H1 (cell line): Measurements from ENCODE around the gene LTO1. TPM values are rescaled to one million over a fixed set of nuclear protein-coding genes. Genes with fewer than 3 reads are reported as not detected.

Source experiments
- CTCF ChIA-PET: fragments of 300-600 bp; sonication (Branson Sonifier 250); formaldehyde crosslinking; loops from one replicate; lab custom pipeline; 2021; ENCODE audit not compliant: partially characterized antibody; lab: Charles Lee
- POLR2A ChIA-PET: fragments of 300-600 bp; sonication (Branson Sonifier 250); formaldehyde crosslinking; loops from one replicate; lab custom pipeline; 2021; ENCODE audit warnings: inconsistent platforms; ENCODE audit not compliant: partially characterized antibody; lab: Charles Lee
- DNase-seq, 2 experiments: peaks; one replicate each; pipeline versions ENCODE4 v3.0.0 to v3.0.0-alpha.2; 2010 to 2022; ENCODE audit warnings: low spot score in 2 of 2, low read depth in 1 of 2, mixed read lengths in 1 of 2
- FAIRE-seq: peaks from 2 replicates; lab custom pipeline; 2011; peaks lifted over from hg19 to GRCh38; lab: Jason Lieb, UNC
- H2AFZ ChIP-seq: 2 replicates; pipeline ENCODE4 v1.8.1; 2012; ENCODE audit warnings: low read length, inconsistent platforms
- H2AK5ac ChIP-seq: 2 replicates; pipeline ENCODE4 v1.6.1; 2013; ENCODE audit warnings: low read depth, low read length
- H2BK120ac ChIP-seq: replicated peaks from 2 replicates; pipeline ENCODE3; 2013; ENCODE audit warnings: low read depth, low read length, inconsistent platforms
- H2BK12ac ChIP-seq: 2 replicates; pipeline ENCODE4 v1.6.1; 2013; ENCODE audit warnings: low read depth, low read length
- H2BK15ac ChIP-seq: 2 replicates; pipeline ENCODE4 v1.6.1; 2013; ENCODE audit warnings: low read length
- H2BK20ac ChIP-seq: 2 replicates; pipeline ENCODE4 v1.6.1; 2013; ENCODE audit warnings: low read length
- H2BK5ac ChIP-seq: 2 replicates; pipeline ENCODE4 v1.6.1; 2013; ENCODE audit warnings: low read depth, low read length
- H3K14ac ChIP-seq: 2 replicates; pipeline ENCODE4 v1.6.1; 2013; ENCODE audit warnings: inconsistent platforms; ENCODE audit not compliant: insufficient read length
- H3K18ac ChIP-seq: 2 replicates; pipeline ENCODE4 v1.6.1; 2013; ENCODE audit warnings: low read length; ENCODE audit errors: extremely low read depth
- H3K23ac ChIP-seq: 2 replicates; pipeline ENCODE4 v1.6.1; 2013; ENCODE audit warnings: inconsistent platforms; ENCODE audit not compliant: insufficient read length
- H3K23me2 ChIP-seq: 2 replicates; pipeline ENCODE4 v1.6.1; 2013; ENCODE audit warnings: low read depth, low read length
- H3K27ac ChIP-seq: 2 replicates; pipeline ENCODE4 v1.6.1; 2011; ENCODE audit warnings: low read depth, low read length, inconsistent platforms
- H3K27me3 ChIP-seq, 4 experiments: replicated peaks in 1 of 4; 1 replicate in 1 of 4; 2 replicates in 3 of 4; pipeline versions ENCODE4 v1.6.1 to v1.8.1; 2011 to 2013; ENCODE audit warnings: low read length in 3 of 4, mild to moderate bottlenecking in 3 of 4, inconsistent platforms in 2 of 4, mixed read lengths in 2 of 4, moderate library complexity in 1 of 4; ENCODE audit not compliant: control insufficient read depth in 3 of 4, insufficient read depth in 3 of 4; ENCODE audit errors: extremely low read depth in 1 of 4
- H3K36me3 ChIP-seq, 4 experiments: 2 replicates each; pipeline versions ENCODE4 v1.6.1 to v1.8.1; 2011 to 2013; ENCODE audit warnings: mild to moderate bottlenecking in 4 of 4, low read length in 3 of 4, moderate library complexity in 2 of 4, control low read depth in 1 of 4, inconsistent platforms in 1 of 4; ENCODE audit not compliant: insufficient read depth in 4 of 4, control insufficient read depth in 2 of 4
- H3K4ac ChIP-seq: replicated peaks from 2 replicates; pipeline ENCODE3; 2013; ENCODE audit warnings: low read length, low read depth, mixed read lengths, inconsistent platforms; ENCODE audit not compliant: insufficient read length
- H3K4me1 ChIP-seq, 4 experiments: replicated peaks in 1 of 4; 1 replicate in 1 of 4; 2 replicates in 3 of 4; pipeline versions ENCODE4 v1.6.1 to v1.8.1; 2011 to 2013; ENCODE audit warnings: low read length in 3 of 4, inconsistent platforms in 2 of 4, mixed read lengths in 1 of 4; ENCODE audit not compliant: insufficient read depth in 4 of 4, control insufficient read depth in 3 of 4
- H3K4me2 ChIP-seq, 2 experiments: 2 replicates each; pipeline versions ENCODE4 v1.6.1 to v1.8.1; 2011 to 2013; ENCODE audit warnings: low read depth in 2 of 2, low read length in 2 of 2, control low read depth in 1 of 2, inconsistent platforms in 1 of 2, mild to moderate bottlenecking in 1 of 2; ENCODE audit not compliant: insufficient read depth in 1 of 2
- H3K4me3 ChIP-seq, 4 experiments: fragments of 200-600, 300-600 bp in 1 of 4; sonication (generic), shearing (Covaris generic), sonication (Bioruptor Twin) in 1 of 4; 2 replicates each; pipeline versions ENCODE4 v1.5.1 to v1.8.1; 2011 to 2016; ENCODE audit warnings: low read length in 4 of 4, low read depth in 3 of 4, control low read depth in 2 of 4, inconsistent platforms in 2 of 4, mild to moderate bottlenecking in 2 of 4, mixed read lengths in 1 of 4, moderate library complexity in 1 of 4; ENCODE audit not compliant: insufficient read depth in 2 of 4; ENCODE audit errors: extremely low read depth in 1 of 4
- H3K56ac ChIP-seq: replicated peaks from 2 replicates; pipeline ENCODE3; 2013; ENCODE audit warnings: low read depth, mild to moderate bottlenecking, mixed read lengths, low read length, inconsistent platforms; ENCODE audit not compliant: insufficient read length
- H3K79me1 ChIP-seq: 2 replicates; pipeline ENCODE4 v1.6.1; 2013; ENCODE audit warnings: low read depth, low read length, control low read depth
- H3K79me2 ChIP-seq, 2 experiments: 2 replicates each; pipeline versions ENCODE4 v1.6.1 to v1.8.1; 2012 to 2013; ENCODE audit warnings: low read length in 2 of 2, mild to moderate bottlenecking in 2 of 2, inconsistent platforms in 1 of 2; ENCODE audit not compliant: insufficient read depth in 2 of 2, control insufficient read depth in 1 of 2
- H3K9ac ChIP-seq, 4 experiments: replicated peaks in 1 of 4; 1 replicate in 1 of 4; 2 replicates in 3 of 4; pipeline versions ENCODE4 v1.6.1 to v1.8.1; 2011 to 2013; ENCODE audit warnings: low read depth in 3 of 4, low read length in 3 of 4, control low read depth in 2 of 4, mild to moderate bottlenecking in 2 of 4, moderate library complexity in 2 of 4, inconsistent platforms in 1 of 4; ENCODE audit errors: extremely low read depth in 1 of 4
- H3K9me3 ChIP-seq, 2 experiments: 2 replicates each; pipeline versions ENCODE4 v1.6.1 to v1.8.1; 2012 to 2013; ENCODE audit warnings: mild to moderate bottlenecking in 2 of 2, moderate library complexity in 2 of 2, control low read depth in 1 of 2, inconsistent platforms in 1 of 2, low read depth in 1 of 2, low read length in 1 of 2, mixed read lengths in 1 of 2; ENCODE audit not compliant: insufficient read depth in 2 of 2
- H4K20me1 ChIP-seq, 2 experiments: replicated peaks in 1 of 2; 2 replicates each; pipeline versions ENCODE3 to v1.8.1; 2011 to 2013; ENCODE audit warnings: inconsistent platforms in 2 of 2, low read length in 2 of 2, mild to moderate bottlenecking in 1 of 2; ENCODE audit not compliant: insufficient read depth in 2 of 2, control insufficient read depth in 1 of 2
- H4K5ac ChIP-seq: 2 replicates; pipeline ENCODE4 v1.6.1; 2013; ENCODE audit warnings: low read length, low read depth, mixed read lengths, inconsistent platforms; ENCODE audit not compliant: insufficient read length
- H4K8ac ChIP-seq: 2 replicates; pipeline ENCODE4 v1.8.0; 2013; ENCODE audit warnings: mild to moderate bottlenecking, moderate library complexity, low read length, inconsistent platforms; ENCODE audit not compliant: insufficient read depth; ENCODE audit errors: extremely low read depth
- H4K91ac ChIP-seq: replicated peaks from 2 replicates; pipeline ENCODE3; 2013; ENCODE audit warnings: low read length, mixed read lengths, inconsistent platforms; ENCODE audit not compliant: insufficient read length
- BCL11A ChIP-seq, 2 experiments: IDR thresholded peaks; one replicate each; pipeline ENCODE4 v1.6.1; 2011; ENCODE audit warnings: low read depth in 2 of 2, low read length in 2 of 2, mild to moderate bottlenecking in 2 of 2
- CBX5 ChIP-seq: fragments of 300-800, 300-1000 bp; sonication (generic); IDR thresholded peaks from 2 replicates; pipeline ENCODE4 v1.7.1; 2016; ENCODE audit warnings: antibody characterized with exemption, low read length, low read depth
- CREB1 ChIP-seq: IDR thresholded peaks from 2 replicates; pipeline ENCODE4 v1.6.1; 2012; ENCODE audit warnings: inconsistent platforms
- KDM5A ChIP-seq: fragments of 200-600 bp; IDR thresholded peaks from 2 replicates; pipeline ENCODE4 v1.7.1; 2012; ENCODE audit warnings: mild to moderate bottlenecking, low read length, inconsistent platforms, mixed read lengths
- MAFK ChIP-seq: IDR thresholded peaks from 2 replicates; pipeline ENCODE4 v1.6.1; 2012; ENCODE audit warnings: low read depth, mild to moderate bottlenecking, improper control_type of control experiment, low read length
- POLR2AphosphoS5 ChIP-seq: IDR thresholded peaks from 2 replicates; pipeline ENCODE4 v1.6.1; 2011; ENCODE audit warnings: low read depth, low read length
- POU5F1 ChIP-seq: IDR thresholded peaks from 2 replicates; pipeline ENCODE4 v1.6.1; 2011; ENCODE audit warnings: low read depth, mild to moderate bottlenecking, low read length, moderate library complexity
- RAD21 ChIP-seq, 2 experiments: IDR thresholded peaks in 1 of 2; conservative IDR thresholded peaks in 1 of 2; 2 replicates each; pipeline ENCODE4 v1.6.1; 2011; ENCODE audit warnings: low read depth in 2 of 2, low read length in 2 of 2, improper control_type of control experiment in 1 of 2, inconsistent platforms in 1 of 2, mild to moderate bottlenecking in 1 of 2, moderate library complexity in 1 of 2
- SUZ12 ChIP-seq: fragments of 200-600 bp; sonication (generic); IDR thresholded peaks from 2 replicates; pipeline ENCODE4 v1.6.1; 2012; ENCODE audit warnings: mild to moderate bottlenecking, inconsistent platforms, low read length, moderate library complexity, mixed read lengths
- TAF1 ChIP-seq: IDR thresholded peaks from 2 replicates; pipeline ENCODE4 v1.6.1; 2011; ENCODE audit warnings: mild to moderate bottlenecking, low read depth, low read length
- TAF7 ChIP-seq: optimal IDR thresholded peaks from 2 replicates; pipeline ENCODE3; 2011; ENCODE audit warnings: low read depth, mild to moderate bottlenecking, inconsistent platforms, low read length, moderate library complexity, borderline replicate concordance
- YY1 ChIP-seq: IDR thresholded peaks from 2 replicates; pipeline ENCODE4 v1.6.1; 2011; ENCODE audit warnings: low read depth, mild to moderate bottlenecking, low read length
- WGBS, 2 experiments: shearing (Covaris generic) in 1 of 2; methylation state at CpG; one replicate each; pipeline versions ENCODE4 v1.1.6 to v1.1.7; 2013 to 2015; ENCODE audit warnings: low lambda C conversion rate in 2 of 2, mixed read lengths in 2 of 2, inconsistent platforms in 1 of 2, low coverage in 1 of 2, missing lambda C conversion rate in 1 of 2; ENCODE audit not compliant: insufficient replicate concordance in 2 of 2, insufficient coverage in 1 of 2, insufficient read length in 1 of 2; ENCODE audit errors: extremely low coverage in 1 of 2, missing lambda C conversion rate in 1 of 2; 5-methylcytosine and 5-hydroxymethylcytosine counted together
- polyA plus RNA-seq, 7 experiments: library from polyadenylated mRNA; depleted of rRNA in 3 of 7; stranded (reverse) in 5 of 7; unstranded in 2 of 7; fragments of >200 nt in 5 of 7; fragments of 200-250 nt in 2 of 7; gene quantifications; 1 replicate in 5 of 7; 2 replicates in 1 of 7; 4 replicates in 1 of 7; pipeline versions ENCODE4 v1.2.1 to v1.2.3, GENCODE V29; 2011 to 2013; ENCODE audit warnings: missing spikeins in 2 of 7, mixed read lengths in 2 of 7
- total RNA-seq: library from RNA; stranded (reverse); fragmentation: NEBNext Ultra II Directional; extraction: Animal tissue kit (Norgen Biotek cat#: 25700); gene quantifications from 2 replicates; pipeline ENCODE4 v1.2.1, GENCODE V29; 2021
- TF ChIP-seq, protein P1 (sequence below): IDR thresholded peaks from 2 replicates; pipeline ENCODE4 v1.6.1; 2012; ENCODE audit warnings: inconsistent platforms

The LTO1 gene
- total and polyA plus RNA-seq, 2 of the 8 experiments (the other 6 are each of a cell fraction or from before 2014, with no cell fraction given) = 15.4 to 21.3 TPM

DNA sequence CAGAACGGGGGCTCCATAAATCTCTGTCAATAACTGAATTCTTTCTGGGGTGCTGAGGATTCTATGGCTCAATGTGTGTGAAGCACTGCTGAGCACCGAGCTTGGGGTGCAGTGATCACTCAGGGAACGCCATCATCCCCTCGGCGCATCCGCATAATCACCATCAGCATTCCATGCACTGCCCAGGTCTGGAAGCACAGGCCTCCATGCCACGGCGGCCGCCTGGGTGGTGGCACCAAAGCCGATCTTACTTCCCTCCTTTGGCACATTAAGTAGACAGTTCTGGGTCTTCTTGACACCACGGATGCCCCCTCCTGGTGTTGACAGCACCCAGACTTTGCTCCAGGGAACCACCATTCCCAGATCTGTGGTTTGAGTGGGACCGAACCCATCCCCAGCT is 15.6 kb downstream of the LTO1 start:
- no peak for DNase-seq
- Histone ChIP-seq H2BK20ac (no peak overlapping the region), H3K27ac (no peak overlapping the region), H3K18ac (no peak overlapping the region), H4K8ac (no peak overlapping the region), H2BK12ac (0 out of 2 replicates have a peak overlapping the region, but pooled peaks have one; percentile 4), H2BK5ac (no peak overlapping the region), H4K5ac (no peak overlapping the region), H3K4me3 (no peak overlapping the region), H4K20me1 (peaks cover 0 to 2% of the 10 kb centered on the region in 2 experiments), H3K9ac (no peak overlapping the region), H3K79me2 (no peaks in the 10 kb centered on the region), H2AFZ (no peak overlapping the region), H3K14ac (no peak overlapping the region), H3K23ac (no peak overlapping the region), H3K79me1 (no peaks in the 10 kb centered on the region), H3K36me3 (peaks cover 0 to under 1% (median under 1%) of the 10 kb centered on the region in 4 experiments; a peak in 2 of 8 replicates), H3K56ac (no peak overlapping the region), H3K27me3 (no peaks in the 10 kb centered on the region; a peak in 1 of 7 replicates), H2BK15ac (no peak overlapping the region), H2AK5ac (no peak overlapping the region), H4K91ac (no peak overlapping the region), H3K23me2 (no peaks in the 10 kb centered on the region), H3K4me1 (peaks cover 5 to 16% (median 13%) of the 10 kb centered on the region in 4 experiments), H2BK120ac (no peak overlapping the region), H3K4ac (no peak overlapping the region), H3K9me3 (no peaks in the 10 kb centered on the region), H3K4me2 (no peak overlapping the region)
- FAIRE-seq = no peak
- 95% methylated on average over 12 of the region's 12 CpGs; no CpG with 5 or more reads in 1 of the 2 experiments for WGBS, 2 experiments
- ChIA-PET CTCF (interaction anchor here (1.0 to 8.4 kb wide), 9 partner anchors 10 to 558 kb away, joined by 3 to 81 read pairs (median 4); partner anchors contain the start of gene LTO1), POLR2A (interaction anchor here (10.9 kb wide), 1 partner anchor 19 kb away, joined by 197 read pairs; the partner anchor contains the start of gene CCND1)
- TF ChIP-seq, protein P1, sequence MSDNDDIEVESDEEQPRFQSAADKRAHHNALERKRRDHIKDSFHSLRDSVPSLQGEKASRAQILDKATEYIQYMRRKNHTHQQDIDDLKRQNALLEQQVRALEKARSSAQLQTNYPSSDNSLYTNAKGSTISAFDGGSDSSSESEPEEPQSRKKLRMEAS = no peak
- TF ChIP-seq POLR2AphosphoS5 (no peak), MAFK (no peak), SUZ12 (no peak), TAF7 (no peak), KDM5A (no peak), CREB1 (no peak), CBX5 (no peak), YY1 (no peak), POU5F1 (no peak), TAF1 (no peak), RAD21 (IDR thresholded peaks at IDR 0.05 in 1 of 2, conservative IDR thresholded peaks at IDR 0.05 in 1 of 2; ENCODE audit: low read depth in 2 of 2, low read length in 2 of 2) (no peak), BCL11A (IDR thresholded peaks at IDR 0.05; ENCODE audit: low read depth in 2 of 2, low read length in 2 of 2) (no peak)
